Adrenal gland (tissue), 12 donors: ENCODE results near the gene CSNK1E. TPM values are rescaled to one million over a fixed set of nuclear protein-coding genes. Genes with fewer than 3 reads are reported as not detected.

Source experiments
- DNase-seq, 7 donors: peaks; one replicate each; pipeline ENCODE4 v3.0.0-alpha.2; 2019 to 2020
- H3K27ac ChIP-seq, 5 donors: fragments of 200-600 bp; sonication (generic) in 4 of 5; 1 replicate in 3 of 5; 2 replicates in 2 of 5; pipeline versions ENCODE4 v1.5.1 to v1.8.0; 2016 to 2020; ENCODE audit warnings: mild to moderate bottlenecking in 1 of 5
- H3K27me3 ChIP-seq: fragments of 200-600 bp; 2 replicates; pipeline ENCODE4 v1.8.0; 2021
- H3K36me3 ChIP-seq, 2 donors: fragments of 200-600 bp; replicated peaks in 1 of 2; 1 replicate in 1 of 2; 2 replicates in 1 of 2; pipeline versions ENCODE4 v1.5.1 to v1.8.0; 2018 to 2022
- H3K4me1 ChIP-seq, 2 donors: fragments of 200-600 bp; replicated peaks in 1 of 2; 1 replicate in 1 of 2; 2 replicates in 1 of 2; pipeline versions ENCODE4 v1.5.1 to v1.8.0; 2018 to 2021
- H3K4me3 ChIP-seq, 4 donors: fragments of 200-600 bp; sonication (generic) in 3 of 4; one replicate each; pipeline ENCODE4 v1.5.1; 2016 to 2018
- H3K9me3 ChIP-seq, 3 donors: fragments of 200-600 bp; sonication (generic) in 1 of 3; replicated peaks in 1 of 3; 1 replicate in 2 of 3; 2 replicates in 1 of 3; pipeline versions ENCODE4 v1.5.1 to v1.8.0; 2016 to 2021
- POLR2A ChIP-seq, 2 donors: fragments of 450-650 bp; IDR thresholded peaks; one replicate each; pipeline ENCODE4 v1.6.1; 2017; ENCODE audit warnings: antibody characterized with exemption in 2 of 2, mild to moderate bottlenecking in 2 of 2, moderate library complexity in 1 of 2
- WGBS, 4 donors: extraction: QIAGEN DNeasy Blood & Tissue Kit in 2 of 4; methylation state at CpG; one replicate each; pipeline versions ENCODE4 v1.1.5 to v1.1.7; 2013 to 2017; 5-methylcytosine and 5-hydroxymethylcytosine counted together
- intact Hi-C, 2 donors: fragments of 100-400 bp; cut with DNase I; formaldehyde crosslinking; loops; one replicate each; pipeline versions ENCODE4 v1.14.1 to v1.15.0; 2022 to 2023
- polyA plus RNA-seq, 3 donors: library from polyadenylated mRNA; stranded (reverse); fragments of 200-250 nt in 2 of 3; fragments of 350-450 nt in 1 of 3; fragmentation: Illumina TruSeq in 1 of 3; extraction: RNeasy Lipid Tissue Mini Kit (QIAGEN cat#74804) in 1 of 3; gene quantifications; one replicate each; pipeline ENCODE4 v1.2.3, GENCODE V29; 2013 to 2014
- total RNA-seq, 9 donors: library from RNA; depleted of rRNA in 4 of 9; stranded (reverse); fragments of >200 nt in 4 of 9; fragments of 120-200 nt in 1 of 9; fragmentation: NEBNext Ultra II Directional in 1 of 9; extraction: Animal tissue kit (Norgen Biotek cat#: 25700) in 1 of 9; gene quantifications; one replicate each; pipeline versions ENCODE4 v1.1.0 to v1.2.4, GENCODE V29; 2013 to 2023
- TF ChIP-seq, protein P1 (sequence below), 6 experiments: fragments of 450-650 bp in 4 of 6; fragments of 200-600 bp in 2 of 6; sonication (generic) in 1 of 6; IDR thresholded peaks; 1 replicate in 5 of 6; 2 replicates in 1 of 6; pipeline versions ENCODE4 v1.5.1 to v1.8.0; 2016 to 2021; ENCODE audit warnings: antibody characterized with exemption in 6 of 6, mild to moderate bottlenecking in 2 of 6, moderate library complexity in 1 of 6
- donor health status: healthy with polysubstance abuse.
- donor health status: Bipolar disorder and iron deficiency.
- donor health status: DM: yes; HTN: yes; CAD: no.
- donor health status: DM: no; HTN: no; CAD: no.
- donor health status: DM: no; HTN: no; CAD: no.
- donor health status: DM: yes; HTN: yes; CAD: no.

The CSNK1E gene
- total and polyA plus RNA-seq, 12 donors, result 28.4 to 142 (median 73.7) TPM

DNA sequence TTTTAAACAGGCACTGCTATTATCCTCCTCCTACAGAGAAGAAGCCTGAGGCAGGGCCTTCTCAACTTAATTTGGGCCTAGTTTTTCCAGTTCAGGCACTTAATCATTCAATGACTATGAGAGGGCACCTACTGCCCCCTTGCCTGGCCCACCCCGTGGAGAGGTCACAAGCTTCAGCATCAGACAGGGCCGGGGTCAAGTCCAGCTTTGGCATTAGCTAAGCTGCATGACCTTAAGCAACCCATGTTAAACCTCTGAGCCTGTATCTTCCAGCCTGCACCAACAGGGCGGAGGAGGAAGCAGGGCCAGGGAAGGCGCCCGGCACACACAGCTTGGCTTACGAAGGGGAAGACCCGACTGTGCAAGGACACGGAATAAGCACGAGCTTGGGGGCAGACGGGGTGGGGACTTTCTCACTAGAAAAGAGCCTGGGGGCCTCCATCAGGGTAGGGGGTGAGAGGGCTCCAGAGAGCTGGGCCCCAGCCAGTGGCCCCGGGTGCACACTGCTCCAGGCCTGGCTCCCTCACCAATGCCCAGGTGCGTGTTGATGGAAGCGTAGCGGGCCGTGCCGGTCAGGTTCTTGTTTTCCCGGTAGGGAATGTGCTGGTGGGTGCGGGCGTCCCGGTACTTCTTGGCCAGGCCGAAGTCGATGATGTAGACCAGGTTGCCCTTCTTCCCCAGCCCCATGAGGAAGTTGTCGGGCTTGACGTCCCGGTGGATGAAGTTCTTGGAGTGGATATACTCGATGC is 16.9 kb downstream of the CSNK1E start:
- Histone ChIP-seq H3K4me3 (no peak overlapping the region), H3K27me3 (no peaks in the 10 kb centered on the region), H3K9me3 (no peaks in the 10 kb centered on the region), H3K27ac (peak overlapping the region in 1 of 5 donors; percentile 35), H3K4me1 (peaks cover 13 to 30% of the 10 kb centered on the region in 2 donors), H3K36me3 (peaks cover 0 to 92% of the 10 kb centered on the region in 2 donors)
- TF ChIP-seq POLR2A (IDR thresholded peaks at IDR 0.05), result no peak
- TF ChIP-seq, protein P1, sequence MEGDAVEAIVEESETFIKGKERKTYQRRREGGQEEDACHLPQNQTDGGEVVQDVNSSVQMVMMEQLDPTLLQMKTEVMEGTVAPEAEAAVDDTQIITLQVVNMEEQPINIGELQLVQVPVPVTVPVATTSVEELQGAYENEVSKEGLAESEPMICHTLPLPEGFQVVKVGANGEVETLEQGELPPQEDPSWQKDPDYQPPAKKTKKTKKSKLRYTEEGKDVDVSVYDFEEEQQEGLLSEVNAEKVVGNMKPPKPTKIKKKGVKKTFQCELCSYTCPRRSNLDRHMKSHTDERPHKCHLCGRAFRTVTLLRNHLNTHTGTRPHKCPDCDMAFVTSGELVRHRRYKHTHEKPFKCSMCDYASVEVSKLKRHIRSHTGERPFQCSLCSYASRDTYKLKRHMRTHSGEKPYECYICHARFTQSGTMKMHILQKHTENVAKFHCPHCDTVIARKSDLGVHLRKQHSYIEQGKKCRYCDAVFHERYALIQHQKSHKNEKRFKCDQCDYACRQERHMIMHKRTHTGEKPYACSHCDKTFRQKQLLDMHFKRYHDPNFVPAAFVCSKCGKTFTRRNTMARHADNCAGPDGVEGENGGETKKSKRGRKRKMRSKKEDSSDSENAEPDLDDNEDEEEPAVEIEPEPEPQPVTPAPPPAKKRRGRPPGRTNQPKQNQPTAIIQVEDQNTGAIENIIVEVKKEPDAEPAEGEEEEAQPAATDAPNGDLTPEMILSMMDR (IDR thresholded peaks at IDR 0.05), result no peak
- DNase-seq, result no peak
- intact Hi-C loops, result no loop called here
- 86 to 93% (median 88%) methylated on average over 19 to 26 of the region's 26 CpGs for WGBS, 4 donors

- WGBS, 4 donors, result 82 to 100% (median 88%) methylated on average over 4 to 12 of the region's 12 CpGs; no CpG with 5 or more reads in 1 of the 4 donors
- DNase-seq, result no peak
- no peaks in the 10 kb centered on the region for H3K9me3 ChIP-seq
- H3K36me3 ChIP-seq, result peaks cover 0 to 97% of the 10 kb centered on the region in 2 donors
- peaks cover 12 to 24% of the 10 kb centered on the region in 2 donors for H3K4me1 ChIP-seq
- TF ChIP-seq POLR2A (IDR thresholded peaks at IDR 0.05), result no peak
- TF ChIP-seq, protein P1 (IDR thresholded peaks at IDR 0.05), result no peak
- intact Hi-C loops, result no loop called here
- H3K27me3 ChIP-seq, result no peaks in the 10 kb centered on the region
- no peak overlapping the region for H3K27ac ChIP-seq
- no peak overlapping the region for H3K4me3 ChIP-seq
These were observed 17.5 kb downstream of the CSNK1E start for GRCh38 chr22:38299770-38300102.

DNA sequence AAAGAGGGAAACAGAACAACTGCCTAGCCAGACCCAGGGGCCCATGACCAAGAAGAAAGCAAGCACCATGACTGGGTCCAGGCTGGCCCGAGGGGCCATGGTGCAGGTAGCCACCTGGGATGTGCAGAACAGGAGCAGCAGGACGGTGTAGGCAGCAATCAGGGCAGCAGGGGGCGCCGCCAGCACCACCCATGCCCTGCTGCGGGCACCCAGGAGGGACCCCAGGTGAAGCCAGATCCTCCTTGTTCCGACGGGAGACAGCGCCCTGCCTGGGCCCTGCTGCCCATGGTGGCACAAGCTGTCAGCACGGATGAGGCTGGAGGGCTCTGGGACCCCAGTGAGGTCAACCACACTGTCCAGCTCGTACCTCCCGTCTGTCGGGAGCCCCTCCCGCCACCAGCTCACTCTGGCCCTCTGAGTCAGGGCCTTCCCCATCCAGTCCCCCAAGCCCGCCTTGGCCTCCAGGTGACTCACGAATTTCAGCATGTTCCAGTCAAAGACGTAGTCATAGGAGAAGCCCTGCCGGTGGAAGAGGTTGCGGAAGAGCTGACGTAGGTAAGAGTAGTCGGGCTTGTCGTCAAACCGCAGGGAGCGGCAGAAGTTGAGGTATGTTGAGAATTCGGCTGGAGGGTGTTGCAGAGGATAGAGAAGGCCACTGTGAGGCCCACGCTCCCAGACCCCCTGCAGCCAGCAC is 18.8 kb downstream of the CSNK1E start:
- WGBS, 4 donors, result 78 to 87% (median 85%) methylated on average over 12 to 25 of the region's 25 CpGs
- no peak overlapping the region for H3K4me3 ChIP-seq
- intact Hi-C loops, result no loop called here

GRCh38 chr22:38296372-38296771 is 20.9 kb downstream of the CSNK1E start:
- no peak overlapping the region for H3K4me3 ChIP-seq

More for the DNA sequence above, 18.8 kb downstream of the CSNK1E start:
- H3K27ac ChIP-seq, result peak overlapping the region in 1 of 5 donors; percentile 35
- DNase-seq, result peak in 4 of 7 donors; percentile 49 to 83 (median 62)
- H3K36me3 ChIP-seq, result peaks cover 0 to 98% of the 10 kb centered on the region in 2 donors
- no peaks in the 10 kb centered on the region for H3K27me3 ChIP-seq
- TF ChIP-seq, protein P1 (IDR thresholded peaks at IDR 0.05), result peak in 5 of 6 experiments; percentile 5 to 38 (median 30)
- TF ChIP-seq POLR2A (IDR thresholded peaks at IDR 0.05), result no peak
- H3K4me1 ChIP-seq, result peaks cover 0 to 11% of the 10 kb centered on the region in 2 donors
- no peaks in the 10 kb centered on the region for H3K9me3 ChIP-seq

More at GRCh38 chr22:38296372-38296771, 20.9 kb downstream of the CSNK1E start:
- DNase-seq, result peak in 4 of 7 donors; percentile 44 to 73 (median 54)
- peak overlapping the region in 2 of 5 donors; percentile 65 to 69 for H3K27ac ChIP-seq
- H3K36me3 ChIP-seq, result peaks cover 0 to 91% of the 10 kb centered on the region in 2 donors
- WGBS, 4 donors, result 55 to 73% (median 64%) methylated on average over 2 to 4 of the region's 4 CpGs
- no peaks in the 10 kb centered on the region for H3K9me3 ChIP-seq
- H3K4me1 ChIP-seq, result peaks cover 0 to 9% of the 10 kb centered on the region in 2 donors
- intact Hi-C loops, result no loop called here
- no peaks in the 10 kb centered on the region for H3K27me3 ChIP-seq
- TF ChIP-seq, protein P1 (IDR thresholded peaks at IDR 0.05), result no peak
- TF ChIP-seq POLR2A (IDR thresholded peaks at IDR 0.05), result no peak
